ENCODE results near the gene EPOP.

EPOP gene

DNA sequence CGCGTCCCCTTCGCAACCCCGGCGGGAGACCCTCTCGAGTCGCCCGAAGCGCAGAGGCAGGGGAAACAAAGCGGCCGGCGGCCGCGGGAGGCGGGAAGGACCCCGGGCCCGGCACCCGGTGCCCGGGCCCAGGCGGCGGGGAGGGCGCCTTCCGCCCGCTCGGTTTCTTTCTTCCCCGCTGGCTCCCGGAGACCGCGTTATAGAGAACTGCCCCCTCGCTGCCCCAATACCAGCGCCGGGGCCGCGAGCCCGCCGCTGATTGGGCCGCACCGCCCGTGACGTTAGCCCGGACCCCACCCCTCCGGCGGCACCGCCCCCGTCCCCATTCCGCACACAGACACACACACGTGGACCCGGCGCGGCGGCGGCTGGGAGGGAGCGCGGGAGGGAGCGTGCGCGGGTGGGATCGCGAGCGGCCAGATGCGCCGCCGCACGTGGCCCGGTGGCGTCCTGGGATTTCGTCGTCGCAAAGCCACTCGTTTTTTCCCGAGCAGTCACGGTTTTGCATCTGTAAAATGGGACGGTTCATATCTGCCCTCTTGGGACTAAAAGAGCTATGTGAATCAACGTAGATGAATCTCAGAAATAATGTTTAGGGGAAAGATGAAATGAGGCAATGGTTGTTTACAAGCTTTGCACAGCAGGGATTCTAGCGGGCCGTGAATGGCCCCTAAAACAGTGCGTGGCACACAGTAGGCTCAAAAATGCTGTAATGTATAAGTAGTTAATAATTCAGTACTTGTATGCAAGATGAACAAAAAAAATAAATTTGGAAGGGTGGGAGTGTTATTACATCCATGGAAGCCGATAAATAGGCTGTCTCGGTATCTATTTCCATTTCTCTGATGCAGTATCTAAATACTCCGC is at the start of gene EPOP:
Gene EPOP (minus strand): TSS at position 209 of the 867 bp plus-strand sequence. CDS start 462 bp downstream, outside the sequence.
- peak; percentile 94 to 95 for DNase-seq

- no peak for DNase-seq
These were observed 47.0 kb upstream of the EPOP start for GRCh38 chr17:38721802-38722201.

GRCh38 chr17:38720941-38721340 is 46.2 kb upstream of the EPOP start:
- no peak for DNase-seq

DNA sequence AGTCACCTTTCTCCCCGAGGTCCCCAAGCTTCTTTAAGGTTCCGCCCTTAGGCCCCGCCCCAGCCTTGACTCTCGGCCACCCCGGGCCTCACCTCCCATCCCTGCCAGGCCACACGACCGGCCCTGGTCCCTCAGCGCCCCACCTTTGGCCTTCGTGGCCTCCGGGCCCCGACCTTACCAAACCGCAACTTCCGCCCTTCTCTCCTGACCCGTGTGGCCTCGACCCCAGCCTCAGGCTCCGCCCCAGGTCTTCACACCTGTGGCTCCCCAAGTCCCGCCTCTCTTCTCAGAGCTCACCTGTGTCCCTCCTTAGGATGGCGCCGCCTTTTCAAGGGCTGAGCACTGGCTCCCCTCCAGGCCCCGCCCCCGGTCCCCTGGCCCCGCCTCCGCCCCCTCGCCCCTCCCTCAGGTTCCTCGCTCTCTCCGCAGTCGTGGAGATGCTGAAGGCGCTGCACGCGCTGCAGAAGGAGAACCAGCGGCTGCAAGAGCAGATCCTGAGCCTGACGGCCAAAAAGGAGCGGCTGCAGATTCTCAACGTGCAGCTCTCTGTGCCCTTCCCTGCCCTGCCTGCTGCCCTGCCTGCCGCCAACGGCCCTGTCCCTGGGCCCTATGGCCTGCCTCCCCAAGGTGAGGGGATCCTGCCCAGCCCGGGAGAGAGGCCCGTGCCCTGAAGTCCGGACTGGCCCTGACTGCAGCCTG is 45.3 kb upstream of the EPOP start:
- no peak for DNase-seq

DNA sequence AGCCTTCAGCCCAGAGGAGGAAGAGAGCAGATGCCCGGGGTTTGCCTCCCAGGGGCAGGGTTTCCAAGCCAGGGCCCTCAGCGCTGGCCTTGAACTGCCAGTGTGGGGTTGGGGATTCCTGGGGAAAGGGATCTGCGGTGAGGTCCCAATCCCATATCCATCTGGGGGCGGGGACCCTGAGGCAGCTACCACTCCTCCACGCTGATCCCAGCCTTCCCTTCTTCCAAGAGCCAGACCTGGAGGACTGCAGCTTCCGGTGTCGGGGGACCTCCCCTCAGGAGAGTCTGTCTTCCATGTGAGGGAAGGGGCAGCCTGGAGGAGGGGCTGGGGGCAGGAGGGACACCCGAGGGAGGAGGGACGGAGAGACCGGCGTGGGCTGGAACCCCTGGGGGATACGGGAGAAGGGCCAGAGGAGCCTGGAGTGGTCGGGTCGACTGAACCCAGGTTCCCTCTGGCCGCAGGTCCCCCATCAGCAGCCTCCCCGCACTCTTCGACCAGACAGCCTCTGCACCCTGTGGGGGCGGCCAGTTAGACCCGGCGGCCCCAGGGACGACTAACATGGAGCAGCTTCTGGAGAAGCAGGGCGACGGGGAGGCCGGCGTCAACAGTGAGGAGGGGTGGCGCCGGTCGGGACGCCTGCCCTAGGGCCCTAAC is 44.7 kb upstream of the EPOP start:
- DNase-seq, result no peak

- no peak for DNase-seq
These were observed 42.5 kb upstream of the EPOP start for GRCh38 chr17:38717139-38717745.

DNA sequence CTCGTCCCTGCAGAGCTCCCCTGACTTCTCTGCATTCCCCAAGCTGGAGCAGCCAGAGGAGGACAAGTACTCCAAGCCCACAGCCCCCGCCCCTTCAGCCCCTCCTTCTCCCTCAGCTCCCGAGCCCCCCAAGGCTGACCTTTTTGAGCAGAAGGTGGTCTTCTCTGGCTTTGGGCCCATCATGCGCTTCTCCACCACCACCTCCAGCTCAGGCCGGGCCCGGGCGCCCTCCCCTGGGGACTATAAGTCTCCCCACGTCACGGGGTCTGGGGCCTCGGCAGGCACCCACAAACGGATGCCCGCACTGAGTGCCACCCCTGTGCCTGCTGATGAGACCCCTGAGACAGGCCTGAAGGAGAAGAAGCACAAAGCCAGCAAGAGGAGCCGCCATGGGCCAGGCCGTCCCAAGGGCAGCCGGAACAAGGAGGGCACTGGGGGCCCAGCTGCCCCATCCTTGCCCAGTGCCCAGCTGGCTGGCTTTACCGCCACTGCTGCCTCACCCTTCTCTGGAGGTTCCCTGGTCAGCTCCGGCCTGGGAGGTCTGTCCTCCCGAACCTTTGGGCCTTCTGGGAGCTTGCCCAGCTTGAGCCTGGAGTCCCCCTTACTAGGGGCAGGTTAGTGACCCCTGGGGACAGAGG is 41.7 kb upstream of the EPOP start:
- DNase-seq, result no peak

DNA sequence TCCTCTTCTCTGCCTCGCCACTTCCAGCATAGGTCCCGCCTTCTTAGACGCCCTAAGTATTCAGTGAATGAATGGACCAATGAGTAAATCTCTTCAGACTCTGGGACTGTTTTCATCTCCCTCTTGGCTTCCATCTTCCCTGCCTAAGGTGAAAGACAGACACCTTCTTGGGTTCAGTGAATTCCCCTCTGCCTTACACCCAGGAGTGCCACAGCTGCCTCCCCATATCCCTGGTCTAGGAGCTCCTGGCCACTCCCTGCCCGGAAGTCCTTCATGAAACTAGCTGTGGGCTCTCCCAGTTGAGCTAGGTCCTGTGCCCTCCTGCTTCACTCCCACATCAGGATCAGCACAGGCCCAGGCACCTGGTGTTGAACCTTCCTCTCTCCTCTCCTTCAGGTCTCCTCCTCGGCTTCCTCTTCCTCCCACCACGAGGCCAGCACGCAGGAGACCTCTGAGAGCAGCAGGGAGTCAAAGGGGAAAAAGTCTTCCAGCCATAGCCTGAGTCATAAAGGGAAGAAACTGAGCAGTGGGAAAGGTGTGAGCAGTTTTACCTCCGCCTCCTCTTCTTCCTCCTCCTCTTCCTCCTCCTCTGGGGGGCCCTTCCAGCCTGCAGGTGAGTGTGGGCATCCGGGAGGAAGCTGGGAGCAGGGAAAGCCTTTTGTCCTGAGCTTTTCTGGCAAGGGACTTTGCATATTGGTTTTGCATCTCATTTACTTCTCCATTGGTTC is 40.6 kb upstream of the EPOP start:
- peak in 1 of 2 experiments; percentile 48 for DNase-seq

DNA sequence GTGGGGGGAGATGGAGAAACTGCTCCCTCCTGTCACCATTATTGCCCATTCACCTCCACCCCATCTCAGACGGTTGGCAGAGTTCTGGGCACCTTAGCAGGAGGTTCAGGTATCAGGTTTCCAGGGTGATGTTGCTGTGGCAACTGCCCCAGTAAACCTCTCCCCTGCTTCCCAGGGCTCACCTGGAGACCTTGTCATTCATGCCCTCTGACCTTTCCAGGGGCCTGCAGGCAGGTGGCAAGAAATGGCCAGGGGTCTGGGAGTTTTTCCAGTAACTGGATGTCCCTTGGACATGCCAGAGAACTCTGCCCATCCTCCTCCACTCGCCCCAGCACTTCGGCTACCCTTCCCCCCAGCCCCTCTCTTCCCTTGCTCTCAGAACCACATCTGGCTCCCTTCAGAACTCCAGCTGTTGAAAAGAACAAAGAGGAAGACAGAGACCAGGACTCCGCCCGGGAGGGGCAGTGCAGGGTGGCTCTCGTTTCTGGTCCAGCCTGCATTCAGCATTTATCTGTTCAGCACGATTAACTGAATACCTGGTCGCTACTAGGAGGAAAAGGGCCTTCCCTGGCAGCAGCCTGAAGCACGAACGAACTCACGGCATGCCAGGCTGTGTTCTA is 38.8 kb upstream of the EPOP start:
- DNase-seq, result no peak

GRCh38 chr17:38712593-38712992 is 37.8 kb upstream of the EPOP start:
- no peak for DNase-seq

DNA sequence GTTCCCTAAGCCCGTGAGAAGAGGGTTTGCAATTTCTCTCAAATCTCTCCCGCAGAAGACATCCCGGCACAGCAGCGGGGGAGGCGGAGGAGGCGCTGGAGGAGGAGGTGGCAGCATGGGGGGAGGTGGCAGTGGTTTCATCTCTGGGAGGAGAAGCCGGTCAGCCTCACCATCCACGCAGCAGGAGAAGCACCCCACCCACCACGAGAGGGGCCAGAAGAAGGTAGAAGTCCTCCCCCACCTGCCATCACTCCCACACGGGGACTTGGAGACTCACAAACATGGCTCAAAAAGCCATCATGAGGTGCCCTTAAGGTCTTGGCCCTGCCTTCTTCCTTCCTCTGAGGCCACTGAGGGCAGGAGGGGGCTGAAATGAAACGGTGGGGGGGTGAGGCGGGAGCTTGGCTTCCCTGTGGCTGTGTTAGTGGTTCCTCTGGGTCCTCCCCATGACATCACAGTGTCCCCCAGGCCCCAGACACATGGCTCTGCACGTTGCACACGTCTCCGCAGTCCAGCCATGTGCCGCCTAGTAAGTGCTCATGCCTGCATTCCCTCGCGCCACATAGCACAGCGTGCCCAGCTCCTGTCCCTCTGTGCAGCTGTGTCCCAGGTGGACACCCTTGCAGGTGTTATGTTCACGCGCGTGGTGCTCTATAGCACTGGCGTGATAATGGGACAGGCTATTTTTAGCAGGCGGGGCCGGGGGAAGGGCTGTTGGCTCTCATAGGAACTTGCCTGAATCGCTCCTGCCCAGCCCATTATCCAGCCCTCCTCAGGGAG is 37.2 kb upstream of the EPOP start:
- no peak for DNase-seq

- no peak for DNase-seq
These were observed 36.2 kb upstream of the EPOP start for GRCh38 chr17:38710985-38711384.

GRCh38 chr17:38710604-38710962 is 35.8 kb upstream of the EPOP start:
- no peak for DNase-seq

- no peak for DNase-seq
These were observed 35.3 kb upstream of the EPOP start for GRCh38 chr17:38709864-38710603.

GRCh38 chr17:38709104-38709820 is 34.5 kb upstream of the EPOP start:
- no peak for DNase-seq

GRCh38 chr17:38707678-38708351 is 33.1 kb upstream of the EPOP start:
- no peak for DNase-seq

DNA sequence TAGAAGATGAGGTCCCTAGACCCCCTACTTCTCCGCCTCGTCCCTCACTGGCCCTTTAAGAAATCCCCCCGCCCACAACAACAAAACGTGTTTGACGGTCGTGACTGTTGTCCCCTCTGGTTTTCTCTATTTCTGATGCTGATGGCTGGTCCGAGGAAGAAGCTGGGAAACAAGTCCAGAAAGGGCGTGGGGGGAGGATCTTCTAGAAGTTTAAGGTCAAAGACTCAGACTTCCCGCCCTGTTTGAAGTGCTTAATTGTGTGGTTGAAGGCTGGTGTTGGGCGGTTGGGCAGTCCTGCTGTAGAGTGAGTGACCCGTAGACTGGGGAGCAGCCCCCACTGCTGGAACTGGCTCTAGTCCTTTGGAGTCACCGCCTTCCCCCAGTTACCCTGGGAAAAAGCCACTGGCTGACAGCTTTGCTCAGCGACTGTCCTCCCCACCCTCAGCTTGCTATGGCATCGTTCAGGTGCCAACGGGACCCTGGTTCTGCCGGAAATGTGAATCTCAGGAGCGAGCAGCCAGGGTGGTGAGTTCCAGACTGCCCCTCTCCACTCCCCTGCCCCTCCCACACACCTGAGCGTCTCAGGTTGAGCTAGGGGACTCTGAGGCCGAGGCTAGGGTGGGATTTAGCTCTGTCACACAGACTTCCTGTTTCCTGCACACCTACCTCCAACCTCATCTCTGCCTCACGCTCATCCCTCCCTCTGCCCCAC is 31.9 kb upstream of the EPOP start:
- peak; percentile 40 to 53 for DNase-seq

Measured in activated CD4-positive, alpha-beta T cell treated with anti-CD3 and anti-CD28 coated beads, Interleukin-2, amount 50 U/mL, for 48 hours (primary cell).